ENCODE results near the gene SPATA32. TPM values are rescaled to one million over a fixed set of nuclear protein-coding genes. Genes with fewer than 3 reads are reported as not detected.

The SPATA32 gene
- total RNA-seq, 1 donor from 2014 or later, result not detected

DNA sequence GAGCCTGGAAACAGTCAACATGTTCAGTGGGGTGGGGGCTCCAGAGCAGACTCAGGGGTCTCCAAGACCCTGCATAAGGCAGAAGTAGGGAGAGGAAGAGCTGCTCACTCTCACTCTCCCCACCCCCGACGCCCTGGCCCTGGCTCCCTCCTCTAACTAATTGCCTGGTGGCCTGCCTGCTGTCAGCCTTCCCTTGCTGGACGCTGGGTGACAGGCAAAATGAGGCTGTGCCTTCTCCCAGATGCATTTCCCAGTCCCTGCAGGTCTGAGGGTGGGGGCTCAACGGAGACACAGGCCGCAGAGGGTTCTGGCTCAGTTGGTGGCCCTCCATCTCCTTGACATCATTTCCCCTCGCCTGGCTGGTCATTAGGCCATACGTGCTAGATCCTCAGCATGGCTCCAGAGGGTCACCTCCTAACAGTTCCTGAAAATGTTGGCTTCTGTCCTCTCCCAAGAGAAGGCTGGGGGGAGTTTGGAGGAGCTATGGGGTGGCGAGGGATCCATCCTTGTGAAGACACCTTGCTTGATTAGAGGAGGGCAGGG is 38.8 kb downstream of the SPATA32 start:
- DNase-seq (no peak), ATAC-seq (no peak)
- intact Hi-C loops (cut with DNase I), result loop anchor here (5.0 kb wide), 1 partner anchor 164 kb away; no protein-coding TSS in a partner anchor
- Histone ChIP-seq H3K27me3 (no peaks in the 10 kb centered on the region), H3K4me1 (peaks cover 25% of the 10 kb centered on the region), H3K4me3 (peak overlapping the region; percentile 64), H3K36me3 (no peaks in the 10 kb centered on the region), H3K27ac (peak overlapping the region; percentile 70), H3K9me3 (no peaks in the 10 kb centered on the region)
- TF ChIP-seq, protein P1, sequence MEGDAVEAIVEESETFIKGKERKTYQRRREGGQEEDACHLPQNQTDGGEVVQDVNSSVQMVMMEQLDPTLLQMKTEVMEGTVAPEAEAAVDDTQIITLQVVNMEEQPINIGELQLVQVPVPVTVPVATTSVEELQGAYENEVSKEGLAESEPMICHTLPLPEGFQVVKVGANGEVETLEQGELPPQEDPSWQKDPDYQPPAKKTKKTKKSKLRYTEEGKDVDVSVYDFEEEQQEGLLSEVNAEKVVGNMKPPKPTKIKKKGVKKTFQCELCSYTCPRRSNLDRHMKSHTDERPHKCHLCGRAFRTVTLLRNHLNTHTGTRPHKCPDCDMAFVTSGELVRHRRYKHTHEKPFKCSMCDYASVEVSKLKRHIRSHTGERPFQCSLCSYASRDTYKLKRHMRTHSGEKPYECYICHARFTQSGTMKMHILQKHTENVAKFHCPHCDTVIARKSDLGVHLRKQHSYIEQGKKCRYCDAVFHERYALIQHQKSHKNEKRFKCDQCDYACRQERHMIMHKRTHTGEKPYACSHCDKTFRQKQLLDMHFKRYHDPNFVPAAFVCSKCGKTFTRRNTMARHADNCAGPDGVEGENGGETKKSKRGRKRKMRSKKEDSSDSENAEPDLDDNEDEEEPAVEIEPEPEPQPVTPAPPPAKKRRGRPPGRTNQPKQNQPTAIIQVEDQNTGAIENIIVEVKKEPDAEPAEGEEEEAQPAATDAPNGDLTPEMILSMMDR (IDR thresholded peaks at IDR 0.05), result no peak

DNA sequence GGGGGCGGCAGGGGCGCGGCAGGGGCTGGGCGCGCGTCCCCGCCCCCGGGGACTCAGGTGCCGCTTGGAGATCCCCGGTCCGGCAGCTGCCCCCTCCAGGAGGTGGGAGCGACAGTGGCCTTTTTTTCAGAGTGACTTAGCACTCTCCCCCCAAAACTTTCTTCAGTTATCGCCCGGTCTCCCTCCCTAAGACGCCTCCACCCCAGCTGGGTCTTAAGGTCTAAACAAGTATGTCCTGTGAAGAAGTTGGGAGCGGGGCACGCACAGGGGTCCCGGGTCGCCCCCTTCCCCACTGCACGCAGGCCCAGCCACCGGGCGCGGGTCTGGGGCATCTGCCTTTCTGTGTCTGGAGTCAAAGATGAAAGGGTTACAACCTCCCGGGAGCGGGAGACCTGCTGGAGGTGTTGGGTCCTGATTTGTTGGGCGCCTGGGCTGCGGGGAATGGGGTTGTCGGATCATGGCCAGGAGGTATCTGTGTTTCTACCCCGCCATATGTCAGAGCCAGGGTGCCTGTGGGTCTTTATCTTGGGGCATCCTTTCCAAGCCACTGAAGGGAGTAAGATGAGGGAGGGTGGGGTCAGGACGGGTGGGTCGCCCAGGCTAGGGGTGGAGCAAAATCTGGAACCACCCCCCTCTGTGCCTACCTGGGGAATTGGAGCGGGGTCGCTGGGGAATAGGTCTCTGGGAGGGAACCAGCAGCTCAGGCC is 39.5 kb downstream of the SPATA32 start:
- H3K27me3 ChIP-seq, result no peaks in the 10 kb centered on the region
- H3K27ac ChIP-seq, result peak overlapping the region; percentile 70
- ATAC-seq (no peak), DNase-seq (no peak)
- peaks cover 18% of the 10 kb centered on the region for H3K4me1 ChIP-seq
- TF ChIP-seq, protein P1 (IDR thresholded peaks at IDR 0.05), result no peak
- H3K4me3 ChIP-seq, result peak overlapping the region; percentile 64
- H3K9me3 ChIP-seq, result no peaks in the 10 kb centered on the region
- intact Hi-C loops (cut with DNase I), result loop anchor here (5.0 kb wide), 1 partner anchor 165 kb away; no protein-coding TSS in a partner anchor
- H3K36me3 ChIP-seq, result no peaks in the 10 kb centered on the region

DNA sequence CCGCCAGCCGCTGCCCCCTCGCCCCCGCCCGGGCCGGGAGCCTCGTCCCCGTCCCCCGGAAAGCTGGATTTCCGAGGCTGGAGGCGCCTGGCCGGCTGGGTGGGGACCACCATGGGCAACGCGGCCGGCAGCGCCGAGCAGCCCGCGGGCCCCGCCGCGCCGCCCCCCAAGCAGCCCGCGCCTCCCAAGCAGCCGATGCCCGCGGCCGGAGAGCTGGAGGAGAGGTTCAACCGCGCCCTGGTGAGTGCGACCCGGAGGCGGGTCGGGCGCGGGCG is 39.9 kb downstream of the SPATA32 start:
- intact Hi-C loops (cut with DNase I), result loop anchor here (5.0 kb wide), 1 partner anchor 165 kb away; no protein-coding TSS in a partner anchor
- Histone ChIP-seq H3K4me3 (peak overlapping the region; percentile 64), H3K36me3 (no peaks in the 10 kb centered on the region), H3K27ac (peak overlapping the region; percentile 70), H3K4me1 (peaks cover 15% of the 10 kb centered on the region), H3K9me3 (no peaks in the 10 kb centered on the region), H3K27me3 (no peaks in the 10 kb centered on the region)
- TF ChIP-seq, protein P1 (IDR thresholded peaks at IDR 0.05), result no peak
- DNase-seq (no peak), ATAC-seq (no peak)

DNA sequence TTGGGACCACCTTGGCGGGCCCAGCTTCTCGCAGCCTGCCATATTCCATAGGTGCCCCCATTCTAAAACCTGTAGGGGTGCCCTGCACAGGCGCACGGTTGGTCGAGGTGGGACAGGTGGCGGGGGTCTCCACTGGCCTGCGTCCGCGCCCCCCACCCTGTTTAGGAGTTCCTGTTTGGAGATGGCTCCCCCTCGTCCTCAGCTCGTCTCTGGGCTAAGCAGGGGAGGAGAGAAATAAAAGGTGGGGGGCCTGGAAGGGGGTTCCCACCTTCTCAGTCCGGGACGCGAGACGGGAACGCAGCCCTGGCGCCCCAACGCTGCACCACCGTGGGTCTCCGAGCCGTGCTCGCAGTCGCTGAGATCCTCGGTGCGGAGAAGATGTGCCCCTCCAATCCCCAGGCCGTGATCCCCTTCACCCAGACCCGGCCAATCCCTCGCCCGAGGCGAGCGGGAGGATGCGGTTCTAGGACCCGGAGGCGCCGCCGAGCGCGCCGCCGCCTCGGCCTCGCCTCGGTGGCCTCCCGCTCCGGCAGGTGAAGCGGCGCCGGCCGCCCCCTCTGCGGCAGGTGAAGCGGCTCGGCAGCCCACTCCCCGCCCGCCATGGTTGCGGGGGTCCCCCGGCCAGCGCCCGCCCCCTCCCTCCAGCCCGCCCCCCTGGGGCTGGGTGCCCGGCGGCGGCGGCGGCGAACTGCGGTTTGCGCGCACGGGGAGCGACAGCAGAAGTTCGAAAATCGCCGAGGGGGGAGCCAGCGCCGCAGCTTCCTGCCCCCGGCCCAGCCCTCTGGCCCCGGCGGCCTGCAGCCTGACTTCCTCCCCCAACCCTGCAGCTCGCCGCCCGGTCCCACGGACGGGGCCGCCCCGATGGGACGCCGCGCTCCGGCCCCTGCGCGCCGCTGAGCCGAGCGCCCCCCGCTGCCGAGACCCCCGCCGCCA is 40.5 kb downstream of the SPATA32 start, which contains the start of gene FMNL1:
TSS of gene FMNL1 (plus strand) at position 805 of the 933 bp plus-strand sequence. CDS start 240 bp downstream, outside the sequence.
- peak; percentile 64 for ATAC-seq
- Histone ChIP-seq H3K4me3 (peak within 1 kb of the TSS; percentile 64), H3K36me3 (no peaks in the 10 kb centered on the region), H3K27me3 (no peaks in the 10 kb centered on the region), H3K4me1 (peaks cover 9% of the 10 kb centered on the region), H3K9me3 (no peaks in the 10 kb centered on the region), H3K27ac (peak within 1 kb of the TSS; percentile 70)
- TF ChIP-seq, protein P1 (IDR thresholded peaks at IDR 0.05), result no peak
- intact Hi-C loops (cut with DNase I), result loop anchor here (5.0 kb wide), 1 partner anchor 166 kb away; no protein-coding TSS in a partner anchor
- DNase-seq, result peak; percentile 87

DNA sequence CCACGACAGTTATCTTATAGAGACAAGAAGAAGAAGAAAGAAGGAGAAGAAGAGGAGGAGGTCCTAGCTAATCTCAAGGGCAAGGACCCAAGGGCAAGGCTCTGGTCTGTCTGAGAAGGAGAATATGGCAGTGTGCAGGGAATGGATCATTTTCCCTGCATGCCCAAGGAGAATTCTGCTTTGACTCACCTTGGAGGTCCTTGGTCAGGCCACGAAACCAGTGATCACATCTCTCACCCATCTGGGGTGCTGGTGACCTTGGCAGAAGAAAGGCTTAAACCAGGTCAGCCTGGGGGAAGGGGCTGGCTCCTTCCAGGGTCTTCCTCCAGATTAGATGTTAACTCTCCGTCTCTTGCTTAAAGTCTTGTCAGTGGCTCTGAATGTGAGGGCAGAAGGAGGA is 41.8 kb downstream of the SPATA32 start:
- Histone ChIP-seq H3K27me3 (no peaks in the 10 kb centered on the region), H3K4me3 (peak overlapping the region; percentile 64), H3K27ac (no peak overlapping the region), H3K36me3 (no peaks in the 10 kb centered on the region), H3K4me1 (peaks cover 9% of the 10 kb centered on the region), H3K9me3 (no peaks in the 10 kb centered on the region)
- intact Hi-C loops (cut with DNase I), result loop anchor here (5.0 kb wide), 1 partner anchor 167 kb away; no protein-coding TSS in a partner anchor
- no peak for ATAC-seq
- DNase-seq, result no peak
- TF ChIP-seq, protein P1 (IDR thresholded peaks at IDR 0.05), result no peak

Measured in upper lobe of right lung (tissue), 1 donor.